GM18909 (cell line): ENCODE data around the gene RALGPS1.
"Not testable (repeated sequence)": the region's sequence is repeated elsewhere in the genome, so short reads cannot be mapped to it uniquely, and the experiment has no call there.

Experiments
- ATAC-seq: cut with Tn5 transposase; IDR thresholded peaks from one replicate; pipeline ENCODE4 v1.9.1; 2021; ENCODE audit warnings: mild to moderate bottlenecking; ENCODE audit not compliant: unreplicated experiment, poor library complexity

The RALGPS1 gene

DNA sequence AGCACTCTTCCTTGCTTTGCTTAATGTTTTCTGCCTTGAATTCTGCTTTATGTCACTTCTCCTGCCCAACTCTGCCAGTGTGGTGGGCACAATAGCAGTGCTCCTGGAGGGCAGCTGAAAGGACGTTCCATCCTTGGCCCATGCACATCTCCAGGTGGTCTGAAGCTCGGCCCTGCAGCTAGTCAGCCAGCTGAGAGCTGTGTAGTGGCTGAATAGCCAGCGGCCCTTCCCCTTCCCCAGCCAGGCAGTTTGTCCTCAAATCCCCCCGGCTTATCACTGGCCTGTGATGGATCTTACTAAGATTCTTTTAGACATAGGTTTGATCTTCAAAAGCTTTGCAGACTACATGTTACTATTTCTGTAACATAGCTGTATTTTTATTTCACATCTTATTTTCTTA is 250.5 kb downstream of the RALGPS1 start:
- no peak for ATAC-seq

- ATAC-seq, result no peak
These were observed 251.5 kb downstream of the RALGPS1 start for GRCh38 chr9:127166111-127166510.

DNA sequence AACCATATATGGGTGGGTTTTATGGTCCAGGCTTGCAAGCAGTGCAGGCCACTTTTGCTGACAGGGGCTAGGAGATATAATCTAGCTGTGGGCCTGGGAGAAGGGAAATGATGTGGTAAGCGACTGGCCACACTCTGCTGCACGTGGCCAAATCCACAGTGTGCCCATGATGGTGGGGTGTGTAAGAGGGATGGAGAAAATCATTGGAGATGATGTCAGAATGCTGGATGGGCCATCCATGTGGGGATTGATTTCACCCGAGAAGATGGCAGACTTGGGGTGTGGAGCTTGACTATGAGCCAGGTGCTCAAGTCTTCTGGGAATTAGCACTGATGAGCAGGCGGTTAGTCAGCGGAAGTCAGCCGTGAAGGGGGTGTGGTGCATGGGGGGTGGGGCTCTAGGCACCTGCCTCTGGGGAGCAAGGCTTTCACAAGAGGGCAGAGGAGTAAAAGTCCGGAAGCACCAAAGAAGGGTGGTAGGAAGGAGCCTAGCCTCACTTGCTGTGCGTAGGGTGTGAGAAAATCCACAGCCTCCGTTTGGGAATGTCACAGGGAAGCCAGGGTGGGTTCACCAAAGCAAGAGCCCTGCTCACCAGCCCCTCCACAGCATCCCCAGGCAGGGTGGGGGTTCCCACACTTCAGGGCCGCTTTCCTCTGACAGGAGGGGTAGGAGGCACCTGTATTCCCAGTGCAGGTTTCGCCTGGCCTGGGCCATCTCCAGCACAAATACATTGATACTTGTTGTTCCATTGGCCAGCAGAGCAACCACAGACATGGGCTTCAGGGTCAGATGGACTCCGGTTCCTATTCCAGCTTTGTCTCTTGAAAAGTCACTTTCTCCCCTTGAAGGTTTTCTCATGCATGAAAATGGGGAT is 252.3 kb downstream of the RALGPS1 start:
- ATAC-seq, result peak; percentile 57

DNA sequence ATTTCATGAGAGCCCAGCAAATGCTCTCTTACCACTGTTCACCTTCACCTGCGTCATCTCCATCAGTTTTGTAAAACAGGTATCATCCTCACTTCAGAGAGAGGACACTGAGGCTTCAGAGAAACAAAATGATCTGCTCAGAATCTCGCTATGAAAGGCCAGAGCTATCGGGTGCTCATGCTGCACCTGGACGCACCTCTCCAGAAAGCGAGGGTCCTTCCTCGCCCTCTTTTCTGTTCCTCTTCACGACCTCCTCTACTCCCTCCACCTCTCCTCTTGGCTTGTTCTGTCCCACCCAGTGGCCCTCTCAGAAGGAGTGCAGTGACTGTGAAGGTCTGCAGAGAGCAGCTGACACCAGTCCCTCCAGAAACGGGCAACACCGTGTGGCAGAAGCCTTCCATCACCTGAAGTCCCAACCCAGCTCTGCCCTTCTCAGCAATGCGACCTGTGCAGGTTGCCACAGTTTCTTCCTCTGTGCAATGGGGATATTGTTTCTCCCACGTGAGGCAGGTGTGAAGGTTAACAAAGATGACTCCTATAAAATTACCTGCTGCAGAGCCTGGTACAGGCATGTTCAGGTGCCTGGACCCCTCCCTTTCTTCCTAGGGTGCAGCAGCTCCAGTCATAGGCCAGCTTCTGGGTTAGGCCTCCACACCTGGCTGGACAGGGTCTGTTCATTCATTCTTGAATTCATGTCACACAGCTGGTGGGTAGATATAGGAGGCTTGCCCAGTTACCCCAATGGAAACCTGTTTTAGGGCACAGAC is 253.2 kb downstream of the RALGPS1 start:
- ATAC-seq, result no peak

- ATAC-seq, result no peak
These were observed 254.4 kb downstream of the RALGPS1 start for GRCh38 chr9:127168756-127169574.

DNA sequence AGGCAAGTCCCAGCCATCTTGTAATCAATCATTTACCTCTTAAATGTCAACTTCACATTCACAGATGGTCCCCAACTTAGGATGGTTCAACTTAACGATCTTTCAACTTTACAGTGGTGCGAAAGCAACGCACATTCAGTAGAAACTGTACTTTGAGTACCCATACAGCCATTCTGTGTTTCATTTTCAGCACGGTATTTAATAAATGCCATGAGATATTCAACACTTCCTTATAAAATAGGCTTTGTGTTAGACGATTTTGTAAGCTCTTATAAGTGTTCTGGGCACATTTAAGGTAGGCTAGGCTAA is 254.9 kb downstream of the RALGPS1 start:
- no peak for ATAC-seq

- no peak for ATAC-seq
These were observed 255.5 kb downstream of the RALGPS1 start for GRCh38 chr9:127170103-127170502.

GRCh38 chr9:127170652-127171051 is 256.1 kb downstream of the RALGPS1 start:
- ATAC-seq, result peak; percentile 45

- not testable (repeated sequence) for ATAC-seq
These were observed 256.8 kb downstream of the RALGPS1 start for GRCh38 chr9:127171348-127171747.

- ATAC-seq, result no peak
These were observed 257.6 kb downstream of the RALGPS1 start for GRCh38 chr9:127172066-127172707.

- no peak for ATAC-seq
These were observed 258.5 kb downstream of the RALGPS1 start for GRCh38 chr9:127173063-127173462.

GRCh38 chr9:127174386-127175318 is 260.1 kb downstream of the RALGPS1 start:
- ATAC-seq, result no peak

DNA sequence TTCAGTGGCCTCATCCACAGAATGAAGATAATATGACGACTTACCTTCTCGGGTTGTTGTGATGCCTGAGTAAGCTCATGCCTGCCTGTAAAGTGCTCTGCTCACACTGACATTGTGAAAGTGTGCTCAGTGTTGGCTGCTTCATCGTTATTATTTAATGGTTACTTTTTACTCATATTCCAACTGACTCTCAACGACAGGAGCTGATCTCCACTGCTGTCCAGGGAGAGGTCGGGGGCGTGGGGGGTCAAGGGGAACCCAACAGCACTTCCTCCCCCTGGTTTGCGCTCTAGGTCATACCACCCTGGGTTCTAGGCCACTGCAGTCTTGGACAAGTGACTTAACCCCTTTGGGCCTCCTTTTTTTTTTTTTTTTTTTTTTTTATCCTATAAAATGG is 260.7 kb downstream of the RALGPS1 start:
- ATAC-seq, result no peak

DNA sequence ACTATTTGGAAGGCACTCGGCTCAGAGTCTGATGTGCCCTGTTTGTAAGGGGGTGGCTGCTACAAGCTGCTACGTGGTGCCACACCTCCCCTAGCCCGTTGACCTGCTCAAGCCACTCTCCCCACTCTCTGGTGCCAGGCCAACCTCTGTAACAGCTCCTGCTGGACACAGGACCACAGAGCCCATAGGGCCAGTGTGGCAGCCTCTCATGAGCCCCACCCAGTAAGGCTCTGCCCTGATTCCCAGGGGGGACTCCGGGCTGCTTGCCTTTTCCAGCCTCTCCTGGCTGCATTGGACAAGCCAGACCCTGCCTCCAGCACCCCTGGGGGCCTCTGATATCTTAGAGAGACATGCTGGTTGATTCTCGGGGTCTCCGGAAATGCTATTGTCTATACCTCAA is 261.2 kb downstream of the RALGPS1 start:
- ATAC-seq, result no peak

- ATAC-seq, result no peak
These were observed 262.0 kb downstream of the RALGPS1 start for GRCh38 chr9:127176631-127177030.

- no peak for ATAC-seq
These were observed 262.6 kb downstream of the RALGPS1 start for GRCh38 chr9:127177231-127177630.

- no peak for ATAC-seq
These were observed 263.2 kb downstream of the RALGPS1 start for GRCh38 chr9:127177665-127178265.

GRCh38 chr9:127178686-127179632 is 264.4 kb downstream of the RALGPS1 start:
- no peak for ATAC-seq
